CD4-positive, alpha-beta memory T cell (primary cell): ENCODE results near the gene CCDC127. TPM values are rescaled to one million over a fixed set of nuclear protein-coding genes. Genes with fewer than 3 reads are reported as not detected.

Source experiments
- CTCF ChIA-PET: fragments of 350-600 bp; sonication (Branson Sonifier 250); formaldehyde crosslinking; loops from one replicate; lab custom pipeline; 2021; ENCODE audit warnings: inconsistent platforms; ENCODE audit not compliant: partially characterized antibody; lab: Charles Lee
- POLR2A ChIA-PET: fragments of 350-600 bp; sonication (Branson Sonifier 250); formaldehyde crosslinking; loops from one replicate; lab custom pipeline; 2021; ENCODE audit not compliant: partially characterized antibody; lab: Charles Lee
- DNase-seq, 5 donors: peaks; one replicate each; pipeline versions ENCODE4 v3.0.0 to v3.0.0-alpha.2; 2020 to 2022; ENCODE audit warnings: mixed read lengths in 1 of 5
- H3K27ac ChIP-seq: one replicate; pipeline ENCODE4 v1.7.0; 2013; ENCODE audit warnings: low read depth, low read length
- H3K27me3 ChIP-seq: 2 replicates; pipeline ENCODE4 v1.7.0; 2013; ENCODE audit warnings: mild to moderate bottlenecking, low read length, moderate library complexity; ENCODE audit not compliant: insufficient read depth
- H3K36me3 ChIP-seq: 2 replicates; pipeline ENCODE4 v1.7.0; 2013; ENCODE audit warnings: mild to moderate bottlenecking, low read length, moderate library complexity; ENCODE audit not compliant: insufficient read depth
- H3K4me1 ChIP-seq: 2 replicates; pipeline ENCODE4 v1.7.0; 2013; ENCODE audit warnings: mild to moderate bottlenecking, low read length, moderate library complexity; ENCODE audit not compliant: insufficient read depth
- H3K4me3 ChIP-seq, 2 donors: one replicate each; pipeline ENCODE4 v1.7.0; 2013; ENCODE audit warnings: low read length in 2 of 2, mild to moderate bottlenecking in 1 of 2
- H3K9me3 ChIP-seq, 2 donors: one replicate each; pipeline ENCODE4 v1.7.0; 2013; ENCODE audit warnings: low read length in 2 of 2, control low read depth in 1 of 2; ENCODE audit not compliant: control insufficient read depth in 1 of 2
- H3K27ac Mint-ChIP-seq, 7 donors: one replicate each; pipeline ENCODE4 v1.8.0; 2020 to 2021; ENCODE audit warnings: mixed read lengths in 7 of 7, mild to moderate bottlenecking in 6 of 7, inconsistent platforms in 3 of 7, moderate library complexity in 3 of 7
- H3K27me3 Mint-ChIP-seq, 2 donors: one replicate each; pipeline ENCODE4 v1.8.0; 2020 to 2021; ENCODE audit warnings: mixed read lengths in 2 of 2
- H3K36me3 Mint-ChIP-seq, 2 donors: one replicate each; pipeline ENCODE4 v1.8.0; 2020 to 2021; ENCODE audit warnings: mixed read lengths in 2 of 2, inconsistent platforms in 1 of 2, mild to moderate bottlenecking in 1 of 2
- H3K4me1 Mint-ChIP-seq, 4 donors: one replicate each; pipeline ENCODE4 v1.8.0; 2020 to 2021; ENCODE audit warnings: mixed read lengths in 4 of 4, mild to moderate bottlenecking in 1 of 4
- H3K4me3 Mint-ChIP-seq, 8 donors: one replicate each; pipeline ENCODE4 v1.8.0; 2020 to 2021; ENCODE audit warnings: mixed read lengths in 8 of 8, mild to moderate bottlenecking in 7 of 8, moderate library complexity in 6 of 8, inconsistent platforms in 3 of 8
- H3K9me3 Mint-ChIP-seq, 8 donors: one replicate each; pipeline ENCODE4 v1.8.0; 2020 to 2021; ENCODE audit warnings: mixed read lengths in 8 of 8, mild to moderate bottlenecking in 5 of 8, inconsistent platforms in 3 of 8, moderate library complexity in 1 of 8
- intact Hi-C: fragments of 100-400 bp; cut with micrococcal nuclease; formaldehyde crosslinking; loops from one replicate; pipeline ENCODE4 v1.15.1; 2023
- polyA plus RNA-seq, 2 donors: library from polyadenylated mRNA; unstranded; fragments of 300-500 nt; fragmentation: Illumina TruSeq; gene quantifications; one replicate each; pipeline ENCODE4 v1.2.3, GENCODE V29; 2021
- total RNA-seq, 2 experiments: library from RNA; stranded (reverse); gene quantifications; one replicate each; pipeline ENCODE4 v1.2.3, GENCODE V29; 2021

Gene CCDC127
- total and polyA plus RNA-seq, 4 experiments from 2014 or later: 2.9 to 7.7 (median 5.9) TPM

DNA sequence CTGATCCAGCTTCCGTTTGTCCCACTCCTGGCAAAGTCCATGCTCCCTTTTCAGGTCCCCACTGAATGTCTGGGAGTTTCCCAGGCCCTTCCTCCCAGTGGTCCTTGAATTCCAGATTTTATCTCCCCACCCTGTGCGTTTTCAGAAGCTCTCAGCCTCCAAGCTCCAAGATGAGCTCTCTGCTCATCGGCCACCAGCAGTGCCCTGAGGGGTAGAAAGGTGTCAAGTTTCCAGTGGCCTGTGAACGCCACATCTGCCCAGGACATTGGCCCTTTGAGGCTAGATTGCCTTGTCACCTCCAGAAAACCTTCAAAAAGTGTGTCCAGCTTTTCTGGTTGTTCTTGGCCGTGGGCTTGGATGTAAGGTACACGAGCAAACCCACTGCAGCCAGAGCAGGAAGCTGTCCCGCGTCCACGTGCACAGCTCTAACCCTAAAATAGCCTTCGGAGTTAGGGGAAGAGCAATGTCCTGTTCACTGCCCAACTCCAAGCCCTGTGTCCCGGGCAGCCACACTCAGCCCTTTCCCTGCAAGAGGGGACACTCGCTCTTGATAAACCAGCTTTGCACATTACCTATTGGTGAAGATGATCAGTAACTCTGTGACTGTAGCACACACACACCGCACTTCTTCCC, 37.6 kb downstream of the CCDC127 start:
- H3K27ac Mint-ChIP-seq: no peak overlapping the region
- no peak overlapping the region for H3K4me3 Mint-ChIP-seq
- intact Hi-C loops: no loop called here
- Histone ChIP-seq H3K27ac (no peak overlapping the region), H3K36me3 (no peaks in the 10 kb centered on the region), H3K27me3 (peaks cover 3% of the 10 kb centered on the region), H3K4me3 (no peak overlapping the region), H3K9me3 (no peaks in the 10 kb centered on the region), H3K4me1 (no peaks in the 10 kb centered on the region)
- no peaks in the 10 kb centered on the region for H3K9me3 Mint-ChIP-seq
- ChIA-PET POLR2A (no interaction called here), CTCF (interaction anchor here (1.4 kb wide), 1 partner anchor 8 kb away, joined by 6 read pairs; no protein-coding TSS in a partner anchor)
- peaks cover 2 to 11% of the 10 kb centered on the region in 2 donors for H3K27me3 Mint-ChIP-seq
- H3K36me3 Mint-ChIP-seq: no peaks in the 10 kb centered on the region
- no peak for DNase-seq
- no peaks in the 10 kb centered on the region for H3K4me1 Mint-ChIP-seq

DNA sequence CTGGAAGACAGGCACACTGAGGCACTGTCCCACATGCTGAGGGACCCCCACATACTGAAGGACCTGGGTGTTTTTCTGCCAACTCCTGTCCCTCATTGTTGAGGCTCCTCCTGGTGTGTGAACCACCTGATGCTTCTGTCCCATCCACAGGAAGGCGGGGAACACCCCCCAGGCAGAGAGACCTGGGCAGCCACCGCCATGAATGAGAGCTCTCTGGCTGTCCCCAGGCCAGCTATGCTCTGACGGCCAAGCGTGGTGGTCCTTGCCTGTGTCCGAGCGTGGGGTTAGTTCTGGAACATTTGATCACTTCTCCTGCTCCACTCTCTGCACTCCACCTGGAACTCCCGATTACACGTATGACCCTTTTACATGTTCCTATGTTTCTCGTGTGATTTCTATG, 38.6 kb downstream of the CCDC127 start:
- Histone ChIP-seq H3K4me3 (no peak overlapping the region), H3K9me3 (no peaks in the 10 kb centered on the region), H3K27me3 (peaks cover 3% of the 10 kb centered on the region), H3K36me3 (no peaks in the 10 kb centered on the region), H3K4me1 (no peaks in the 10 kb centered on the region), H3K27ac (no peak overlapping the region)
- no peaks in the 10 kb centered on the region for H3K9me3 Mint-ChIP-seq
- H3K4me1 Mint-ChIP-seq: no peaks in the 10 kb centered on the region
- DNase-seq: no peak
- ChIA-PET CTCF (no interaction called here), POLR2A (no interaction called here)
- intact Hi-C loops: no loop called here
- H3K27me3 Mint-ChIP-seq: peaks cover 4 to 13% of the 10 kb centered on the region in 2 donors
- no peak overlapping the region for H3K27ac Mint-ChIP-seq
- no peak overlapping the region for H3K4me3 Mint-ChIP-seq
- H3K36me3 Mint-ChIP-seq: no peaks in the 10 kb centered on the region

DNA sequence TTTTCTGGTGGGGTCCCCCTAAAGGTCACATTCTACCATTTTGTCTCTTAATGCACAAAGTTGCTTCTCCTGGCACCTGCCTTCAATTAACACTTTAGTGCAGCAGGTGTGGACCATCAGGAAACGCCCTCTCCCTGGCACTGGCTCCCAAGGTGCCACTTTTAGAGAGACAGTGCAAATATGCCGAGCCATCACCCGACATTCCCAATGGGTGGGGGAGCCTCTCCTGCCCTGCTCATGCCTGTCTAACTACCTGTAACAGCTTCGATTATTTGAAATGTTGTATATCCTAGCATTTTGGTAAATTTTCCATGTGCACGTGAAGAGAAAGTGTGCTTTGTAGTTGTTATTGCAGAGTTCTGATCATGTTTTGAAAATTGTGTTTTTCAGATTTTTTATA, 39.8 kb downstream of the CCDC127 start:
- Mint-ChIP-seq H3K27ac (peak overlapping the region in 1 of 7 donors; percentile 55), H3K4me3 (no peak overlapping the region), H3K36me3 (no peaks in the 10 kb centered on the region), H3K27me3 (peaks cover 5 to 13% of the 10 kb centered on the region in 2 donors), H3K4me1 (no peaks in the 10 kb centered on the region), H3K9me3 (no peaks in the 10 kb centered on the region)
- no peaks in the 10 kb centered on the region for H3K4me1 ChIP-seq
- H3K36me3 ChIP-seq: no peaks in the 10 kb centered on the region
- H3K4me3 ChIP-seq: no peak overlapping the region
- ChIA-PET POLR2A (no interaction called here), CTCF (no interaction called here)
- no peak for DNase-seq
- no peak overlapping the region for H3K27ac ChIP-seq
- H3K27me3 ChIP-seq: peaks cover 3% of the 10 kb centered on the region
- intact Hi-C loops: no loop called here
- H3K9me3 ChIP-seq: no peaks in the 10 kb centered on the region

DNA sequence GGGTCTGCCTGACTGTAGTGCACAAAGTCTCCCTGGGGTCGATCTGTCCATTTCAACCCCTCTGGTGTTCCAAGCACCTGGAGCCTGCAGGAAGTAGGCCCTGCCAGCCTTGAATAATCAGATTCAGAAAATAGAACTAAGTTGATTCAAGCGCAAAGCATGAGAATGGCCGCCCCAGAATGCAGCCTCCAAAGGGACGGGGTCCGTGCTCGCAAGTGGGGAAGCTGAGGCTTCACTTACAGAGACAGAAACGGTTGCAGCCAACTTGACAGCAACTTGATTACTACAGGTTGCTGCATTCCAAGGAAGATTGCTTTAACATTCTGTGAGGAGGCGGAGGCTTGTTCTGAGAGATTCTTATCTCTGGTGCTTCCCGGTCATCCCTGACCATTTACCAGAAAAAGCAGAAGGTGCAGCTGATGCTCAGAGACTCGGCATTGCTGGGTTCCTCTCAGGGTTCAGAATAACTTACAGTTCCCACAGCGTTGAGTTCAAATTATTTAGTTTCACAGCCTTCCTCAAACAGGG, 41.6 kb downstream of the CCDC127 start:
- Histone ChIP-seq H3K9me3 (no peaks in the 10 kb centered on the region), H3K4me3 (no peak overlapping the region), H3K36me3 (no peaks in the 10 kb centered on the region), H3K4me1 (no peaks in the 10 kb centered on the region), H3K27ac (no peak overlapping the region), H3K27me3 (peaks cover 3% of the 10 kb centered on the region)
- Mint-ChIP-seq H3K9me3 (no peaks in the 10 kb centered on the region), H3K4me3 (no peak overlapping the region), H3K27ac (no peak overlapping the region), H3K4me1 (no peaks in the 10 kb centered on the region), H3K27me3 (peaks cover 5 to 16% of the 10 kb centered on the region in 2 donors), H3K36me3 (no peaks in the 10 kb centered on the region)
- CTCF ChIA-PET: interaction anchor here (0.6 kb wide), 1 partner anchor 172 kb away, joined by 3 read pairs; no protein-coding TSS in a partner anchor
- DNase-seq: no peak
- intact Hi-C loops: no loop called here
- POLR2A ChIA-PET: no interaction called here

DNA sequence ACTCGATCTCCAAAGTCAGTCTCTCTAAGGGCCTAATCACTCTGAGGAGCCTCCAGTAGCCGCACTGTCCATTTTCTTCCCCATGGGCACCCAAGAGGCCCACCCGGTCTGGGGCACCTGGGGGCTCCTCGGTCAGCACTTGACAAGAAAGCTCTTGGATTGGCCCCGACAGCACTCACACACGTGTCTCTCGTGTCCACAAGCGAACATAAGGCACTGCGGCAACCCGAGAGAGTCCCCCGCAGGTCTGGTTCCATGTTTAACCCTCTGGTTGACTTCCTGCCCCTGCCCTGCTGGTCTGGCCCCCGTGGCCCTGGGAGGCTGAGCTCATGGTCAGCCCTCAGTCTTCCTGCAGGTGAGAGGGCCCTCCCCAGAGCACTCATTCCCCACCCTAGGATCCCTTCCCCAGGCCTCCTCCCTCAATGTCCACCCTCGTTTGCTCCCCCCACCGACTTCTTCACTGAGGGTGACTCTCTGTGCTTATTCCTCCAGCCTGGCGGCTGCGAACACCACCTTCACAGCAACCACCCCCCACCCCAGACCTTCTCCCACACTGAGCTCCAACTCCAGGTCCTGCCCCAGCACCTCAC, 43.0 kb downstream of the CCDC127 start:
- Mint-ChIP-seq H3K27me3 (peaks cover 3 to 13% of the 10 kb centered on the region in 2 donors), H3K36me3 (no peaks in the 10 kb centered on the region), H3K4me3 (no peak overlapping the region), H3K27ac (no peak overlapping the region), H3K4me1 (no peaks in the 10 kb centered on the region), H3K9me3 (no peaks in the 10 kb centered on the region)
- Histone ChIP-seq H3K4me3 (no peak overlapping the region), H3K9me3 (no peaks in the 10 kb centered on the region), H3K27me3 (no peaks in the 10 kb centered on the region), H3K4me1 (no peaks in the 10 kb centered on the region), H3K27ac (no peak overlapping the region), H3K36me3 (no peaks in the 10 kb centered on the region)
- DNase-seq: no peak
- POLR2A ChIA-PET: no interaction called here
- CTCF ChIA-PET: interaction anchor here (1.7 kb wide), 1 partner anchor 13 kb away, joined by 5 read pairs; no protein-coding TSS in a partner anchor
- intact Hi-C loops: no loop called here

DNA sequence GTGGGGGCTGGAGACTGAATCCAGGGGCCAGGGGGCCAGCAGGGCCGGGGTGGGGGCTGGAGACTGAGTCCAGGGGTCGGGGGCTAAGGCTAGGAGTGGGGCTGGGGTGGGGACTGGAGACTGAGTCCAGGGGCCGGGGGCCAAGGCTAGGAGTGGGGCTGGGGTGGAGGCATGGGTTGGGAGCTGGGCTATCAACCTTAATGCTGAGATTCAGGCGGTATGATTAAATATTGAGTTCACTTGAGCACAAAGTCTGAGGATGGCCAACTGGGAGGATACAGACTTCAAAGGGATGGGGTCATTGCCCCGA, 43.7 kb downstream of the CCDC127 start:
- DNase-seq: no peak
- Histone ChIP-seq H3K4me1 (no peaks in the 10 kb centered on the region), H3K36me3 (no peaks in the 10 kb centered on the region), H3K27ac (no peak overlapping the region), H3K27me3 (no peaks in the 10 kb centered on the region), H3K9me3 (no peaks in the 10 kb centered on the region), H3K4me3 (no peak overlapping the region)
- Mint-ChIP-seq H3K4me3 (no peak overlapping the region), H3K36me3 (no peaks in the 10 kb centered on the region), H3K27me3 (peaks cover 3 to 9% of the 10 kb centered on the region in 2 donors), H3K9me3 (no peaks in the 10 kb centered on the region), H3K4me1 (no peaks in the 10 kb centered on the region), H3K27ac (no peak overlapping the region)
- intact Hi-C loops: no loop called here
- POLR2A ChIA-PET: no interaction called here
- CTCF ChIA-PET: interaction anchor here (1.7 kb wide), 1 partner anchor 14 kb away, joined by 5 read pairs; no protein-coding TSS in a partner anchor

DNA sequence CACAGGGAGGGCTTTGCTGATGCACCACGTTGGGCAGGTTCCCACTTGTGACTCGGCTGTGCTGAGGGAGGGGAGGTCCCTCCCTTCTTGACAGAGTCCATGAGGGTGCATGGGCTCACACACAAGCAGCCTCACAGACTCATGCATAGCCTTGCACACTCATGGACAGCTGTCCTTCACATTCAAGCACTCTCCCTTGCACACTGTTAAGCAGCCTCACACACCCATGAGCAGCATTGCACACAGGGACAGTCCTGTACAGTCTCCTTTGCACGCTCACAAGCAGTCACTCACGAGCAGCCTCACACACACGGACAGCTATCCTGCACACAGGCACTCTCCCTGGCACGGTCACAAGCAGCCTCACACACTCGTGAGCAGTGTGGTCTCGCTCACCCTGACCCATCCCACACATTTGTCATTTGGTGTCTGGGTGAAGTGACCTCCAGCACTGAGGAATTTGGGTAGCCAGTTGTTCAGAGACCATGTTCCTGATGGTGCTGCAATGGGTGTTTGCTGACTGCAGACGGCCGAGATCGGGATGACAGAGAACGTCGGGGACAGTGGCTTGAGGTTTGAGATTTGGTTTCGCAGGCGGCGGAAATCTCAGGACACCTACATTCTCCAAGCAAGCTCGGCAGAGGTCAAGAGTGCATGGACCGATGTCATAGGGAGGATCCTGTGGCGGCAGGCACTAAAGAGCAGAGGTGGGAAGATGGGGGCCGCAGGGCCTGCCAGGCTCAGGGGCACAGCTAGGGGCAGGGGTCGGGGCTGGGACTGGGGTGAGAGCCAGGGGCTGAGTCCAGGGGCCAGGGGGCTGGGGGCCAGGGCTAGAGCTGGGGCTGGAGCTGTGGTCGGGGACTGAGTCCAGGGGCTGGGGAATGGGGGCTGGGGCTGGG, 44.3 kb downstream of the CCDC127 start:
- H3K36me3 Mint-ChIP-seq: no peaks in the 10 kb centered on the region

More for the DNA sequence above, 44.3 kb downstream of the CCDC127 start:
- Histone ChIP-seq H3K27ac (no peak overlapping the region), H3K27me3 (no peaks in the 10 kb centered on the region), H3K9me3 (no peaks in the 10 kb centered on the region), H3K4me1 (no peaks in the 10 kb centered on the region), H3K36me3 (no peaks in the 10 kb centered on the region), H3K4me3 (no peak overlapping the region)
- no peak overlapping the region for H3K4me3 Mint-ChIP-seq
- intact Hi-C loops: no loop called here
- H3K9me3 Mint-ChIP-seq: no peaks in the 10 kb centered on the region
- POLR2A ChIA-PET: no interaction called here
- DNase-seq: no peak
- CTCF ChIA-PET: interaction anchor here (1.7 kb wide), 1 partner anchor 15 kb away, joined by 5 read pairs; no protein-coding TSS in a partner anchor
- H3K4me1 Mint-ChIP-seq: no peaks in the 10 kb centered on the region
- peaks cover 3 to 7% of the 10 kb centered on the region in 2 donors for H3K27me3 Mint-ChIP-seq
- peak overlapping the region in 1 of 7 donors; percentile 43 for H3K27ac Mint-ChIP-seq
